GM19395 (cell line): ENCODE data around the gene ABCF2.
A peak's percentile ranks its signal among the peaks of the same experiment; 100 is the strongest.

Experiments
- ATAC-seq: cut with Tn5 transposase; IDR thresholded peaks from one replicate; pipeline ENCODE4 v1.9.1; 2021; ENCODE audit warnings: mild to moderate bottlenecking, moderate library complexity; ENCODE audit not compliant: unreplicated experiment

Gene ABCF2

DNA sequence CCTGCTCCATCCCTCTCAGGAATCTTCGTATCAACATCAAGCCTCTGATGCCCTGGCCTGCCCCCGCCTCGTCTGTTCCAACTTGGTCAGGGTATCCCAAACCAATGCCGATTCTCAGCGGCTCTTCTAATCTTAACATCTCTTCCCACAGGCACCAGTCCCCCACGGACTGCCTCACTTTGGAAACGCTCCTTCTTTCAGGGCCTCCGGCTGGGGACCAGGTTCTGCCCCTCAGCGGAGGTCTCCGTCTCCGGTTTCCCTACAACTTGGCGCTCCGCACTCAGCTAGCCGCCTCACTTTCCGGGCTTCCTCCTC is 488 bp downstream of the ABCF2 start:
- peak; percentile 8 for ATAC-seq

DNA sequence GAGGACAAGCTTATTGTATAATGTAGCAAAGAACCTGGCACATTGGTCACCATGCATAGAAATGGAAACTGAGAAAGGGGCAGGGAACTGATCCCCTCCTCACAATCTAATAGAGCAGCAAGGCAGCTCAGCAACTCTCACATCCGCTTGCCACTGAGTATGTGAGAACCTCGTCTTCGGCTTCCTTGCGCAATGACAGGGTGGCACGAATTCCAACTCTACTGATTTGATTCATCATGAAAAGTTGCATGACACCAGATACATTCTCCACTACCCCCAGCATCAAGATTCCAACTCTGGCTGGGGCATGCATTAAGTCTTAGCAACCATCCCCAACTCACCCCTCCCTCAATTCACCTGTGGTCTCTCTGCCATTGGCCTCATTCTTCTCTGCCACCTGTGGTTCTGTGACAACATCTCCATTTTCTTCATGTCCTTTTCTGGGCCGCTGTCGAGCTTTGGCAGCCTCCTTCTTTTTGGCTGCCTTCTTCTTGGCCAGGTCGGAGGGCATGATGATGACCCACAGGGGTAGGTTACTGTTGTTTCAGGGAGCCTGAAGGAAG is 976 bp downstream of the ABCF2 start:
- ATAC-seq = no peak

DNA sequence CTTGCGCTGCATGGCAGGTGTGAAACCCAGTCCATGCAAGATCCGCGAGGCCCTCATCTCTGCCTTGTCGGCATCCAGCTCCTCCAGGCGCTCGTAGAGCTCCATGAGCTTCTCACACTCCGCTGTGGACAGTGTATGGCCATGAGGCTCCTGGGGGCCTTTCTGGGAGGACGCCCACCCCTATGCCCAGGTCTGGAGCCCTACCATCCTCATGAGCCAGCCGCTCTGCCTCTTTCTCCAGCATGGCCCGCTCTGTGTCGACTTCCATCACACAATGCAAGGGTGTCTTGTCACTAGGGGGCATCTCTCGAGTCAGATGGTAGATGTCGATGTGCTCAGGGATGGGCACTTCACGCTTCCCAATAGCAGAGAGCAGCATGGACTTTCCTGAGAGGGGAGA is 3.3 kb downstream of the ABCF2 start:
- ATAC-seq = no peak

DNA sequence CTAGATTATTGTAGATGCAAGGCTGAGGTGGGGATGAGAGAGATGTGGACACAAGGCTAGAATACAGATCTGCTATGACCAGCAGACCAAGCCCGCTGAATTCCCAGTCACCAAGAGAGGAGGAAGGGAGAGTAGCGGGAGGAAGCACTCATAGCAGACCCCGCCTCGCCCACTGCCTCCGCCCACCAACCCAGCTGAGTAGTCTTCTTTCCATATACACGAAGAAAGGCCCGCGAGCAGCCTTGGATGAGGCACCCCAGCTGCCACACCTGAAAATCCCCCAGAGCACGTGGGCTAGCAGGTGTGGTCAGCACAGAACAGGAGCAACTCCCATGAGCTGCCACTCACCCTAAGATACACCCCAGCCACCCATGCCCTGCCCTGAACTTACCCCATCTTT is 8.8 kb downstream of the ABCF2 start:
- ATAC-seq = no peak

DNA sequence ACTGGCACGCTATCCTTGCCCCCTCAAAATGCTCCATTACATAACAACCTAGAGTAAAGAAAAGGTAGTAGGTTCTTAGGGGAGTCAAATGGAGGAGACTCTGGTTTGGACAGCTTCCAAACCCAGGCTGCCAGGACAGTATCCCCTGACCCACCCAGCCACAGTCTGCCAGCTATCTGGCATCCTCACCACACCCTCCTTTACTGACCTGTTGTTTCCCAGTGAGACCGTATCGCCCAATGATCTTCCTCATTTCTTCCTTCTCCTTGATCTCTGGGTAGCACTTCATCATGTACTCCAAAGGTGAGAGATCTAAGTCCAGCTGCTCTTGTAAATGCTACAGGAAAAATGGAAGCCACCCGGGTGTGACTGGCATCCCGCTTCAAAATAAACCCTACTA is 11.6 kb downstream of the ABCF2 start:
- no peak for ATAC-seq

DNA sequence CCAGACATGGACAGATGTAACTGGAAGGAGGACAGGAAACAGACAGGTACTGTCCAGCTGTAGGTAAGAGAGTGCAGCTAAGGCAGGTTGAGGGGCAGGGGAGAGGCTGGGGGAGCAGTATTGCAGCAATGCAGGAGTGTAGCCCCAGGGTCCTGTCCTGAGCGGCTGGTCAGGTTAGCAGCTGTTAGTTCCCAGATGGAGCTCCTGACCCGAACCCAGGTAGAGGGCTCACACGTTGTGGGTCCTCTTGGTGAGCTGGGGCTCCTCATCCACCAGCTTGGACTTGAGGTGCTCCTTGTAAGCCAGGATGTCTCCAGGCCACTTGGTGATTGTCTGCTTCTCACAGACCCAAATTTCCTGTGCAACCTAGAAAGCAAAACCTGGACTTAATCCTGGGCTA is 13.2 kb downstream of the ABCF2 start:
- ATAC-seq = no peak

DNA sequence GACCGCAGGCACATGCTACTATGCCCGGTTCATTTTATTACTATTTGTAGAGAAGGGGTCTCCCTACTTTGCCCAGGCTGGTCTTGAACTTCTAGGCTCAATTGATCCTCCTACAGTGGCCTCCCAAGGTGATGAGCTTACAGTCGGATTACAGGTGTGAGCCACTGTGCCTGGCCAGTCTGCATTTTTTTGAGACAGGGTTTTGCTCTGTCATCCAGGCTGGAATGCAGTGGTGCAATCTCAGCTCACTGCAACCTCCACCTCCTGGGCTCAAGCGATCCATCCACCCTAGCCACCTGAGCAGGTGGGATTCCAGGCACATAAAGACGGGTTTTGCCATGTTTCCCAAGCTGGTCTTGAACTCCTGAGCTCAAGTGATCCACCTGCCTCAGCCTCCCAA is 14.4 kb downstream of the ABCF2 start:
- no peak for ATAC-seq

DNA sequence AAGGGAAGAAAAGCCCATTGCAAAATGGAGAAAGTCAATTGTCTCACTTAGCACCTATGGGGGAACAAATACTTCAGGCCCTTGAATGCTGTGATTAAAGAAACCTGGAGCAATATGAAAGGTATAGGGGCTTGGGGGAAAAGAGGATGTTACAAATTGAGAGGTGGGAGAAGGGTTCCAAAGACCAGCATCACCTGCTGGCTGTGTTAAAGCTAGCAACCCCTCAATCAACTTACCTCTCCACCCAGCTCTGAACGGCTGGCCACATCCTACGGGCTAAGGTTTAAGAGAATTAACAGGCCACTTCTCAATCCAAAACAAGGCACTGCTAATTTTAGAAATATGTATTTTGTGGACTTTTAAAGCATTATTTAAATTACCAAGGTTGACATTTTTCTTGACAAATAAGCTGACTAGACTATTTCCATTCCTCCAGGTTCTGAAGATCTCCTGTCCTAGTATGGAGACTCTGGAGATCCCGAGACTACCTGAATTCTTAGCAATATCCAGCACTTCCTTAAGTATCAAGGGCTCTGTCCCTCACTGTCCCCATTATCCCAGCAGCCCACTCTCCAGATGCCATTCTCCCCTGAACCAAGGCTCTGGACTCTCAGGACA is 15.7 kb downstream of the ABCF2 start:
- no peak for ATAC-seq

DNA sequence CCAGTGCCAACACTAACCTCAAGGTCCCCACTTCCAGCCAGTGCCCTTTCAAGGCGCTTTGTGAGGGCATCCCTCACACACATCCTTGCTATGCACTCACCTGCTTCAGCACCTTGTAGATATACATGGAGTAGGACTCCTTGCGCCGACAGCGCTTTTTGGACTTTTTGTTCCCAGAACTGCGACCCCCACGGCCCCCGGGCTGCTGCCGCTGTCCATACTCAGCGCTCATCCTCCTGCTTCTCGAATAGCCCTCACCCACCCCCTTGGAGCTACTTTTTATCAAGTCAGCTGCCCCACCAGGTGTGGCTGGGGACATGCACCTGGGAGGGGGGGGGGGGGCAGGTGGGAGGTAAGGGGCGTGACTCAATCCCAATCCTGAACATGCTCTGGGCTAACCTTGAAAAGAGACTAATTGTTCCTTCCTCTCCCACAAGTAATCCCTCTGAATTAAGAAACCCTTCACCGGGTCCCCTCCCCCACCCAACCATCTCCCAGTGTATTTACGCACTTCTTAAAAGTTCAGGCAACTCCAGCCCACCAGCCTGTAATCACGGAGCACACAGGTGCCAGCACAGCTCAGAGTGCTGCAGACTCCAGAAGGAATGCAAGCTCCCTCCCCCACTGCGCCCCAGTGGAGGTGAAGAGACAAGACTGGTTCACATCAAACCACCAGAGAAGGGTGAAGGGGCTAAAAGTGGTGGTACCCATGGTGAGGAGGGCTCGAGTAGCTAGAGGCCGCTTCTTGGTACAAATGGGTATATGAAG is 16.7 kb downstream of the ABCF2 start, which contains the start of gene H2BK1:
Gene H2BK1, minus strand, starts transcription at position 402 of the 768 bp plus-strand sequence. Its CDS starts 170 bp downstream, at position 232.
- no peak for ATAC-seq

DNA sequence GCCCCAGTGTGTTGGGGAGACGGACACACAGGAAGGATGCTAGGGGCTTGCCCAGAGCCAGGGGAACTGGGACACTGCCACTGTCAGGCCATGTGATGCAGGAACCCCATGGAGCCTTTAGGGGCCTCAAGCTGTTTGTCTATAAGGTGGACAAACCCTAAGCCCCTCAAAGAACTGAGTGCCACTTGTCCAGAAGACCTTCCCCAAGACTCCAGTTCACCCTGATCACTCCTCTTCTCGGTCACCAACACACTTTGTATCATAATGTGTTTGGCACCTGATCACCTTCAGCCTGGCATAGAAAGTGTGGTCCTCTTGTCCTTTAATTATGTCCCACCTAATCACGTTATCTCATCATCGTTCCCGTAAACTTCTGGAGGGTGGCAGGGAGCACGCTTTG is 17.4 kb downstream of the ABCF2 start:
- ATAC-seq = no peak

DNA sequence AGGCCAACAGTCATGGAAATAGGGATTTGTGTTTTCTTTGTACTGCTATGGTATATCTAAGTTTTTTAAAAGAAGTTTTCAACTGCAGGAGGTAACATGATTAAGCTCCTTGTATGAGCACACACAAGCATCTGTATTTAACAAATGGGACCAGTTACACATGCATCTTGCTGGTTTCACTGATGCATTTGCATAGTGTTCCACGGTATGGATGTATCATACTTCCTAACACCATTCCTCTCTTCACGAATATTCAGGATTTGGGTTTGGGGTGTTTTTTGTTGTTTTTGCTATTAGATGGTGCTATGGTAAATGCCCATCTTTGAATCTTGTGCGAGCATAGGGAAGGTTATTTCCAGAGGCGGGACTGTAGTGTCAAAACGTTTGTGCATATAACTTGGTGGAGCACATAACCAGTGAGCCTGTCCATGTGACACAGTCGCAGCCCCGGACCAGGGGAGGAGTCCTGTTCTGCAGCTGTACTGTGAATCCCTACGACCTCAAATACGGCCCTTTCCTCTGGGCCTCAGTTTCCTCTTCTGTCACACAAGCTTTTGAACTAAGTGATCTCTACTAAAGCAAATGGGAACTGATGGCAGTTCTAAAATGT is 18.6 kb downstream of the ABCF2 start:
- ATAC-seq = no peak

DNA sequence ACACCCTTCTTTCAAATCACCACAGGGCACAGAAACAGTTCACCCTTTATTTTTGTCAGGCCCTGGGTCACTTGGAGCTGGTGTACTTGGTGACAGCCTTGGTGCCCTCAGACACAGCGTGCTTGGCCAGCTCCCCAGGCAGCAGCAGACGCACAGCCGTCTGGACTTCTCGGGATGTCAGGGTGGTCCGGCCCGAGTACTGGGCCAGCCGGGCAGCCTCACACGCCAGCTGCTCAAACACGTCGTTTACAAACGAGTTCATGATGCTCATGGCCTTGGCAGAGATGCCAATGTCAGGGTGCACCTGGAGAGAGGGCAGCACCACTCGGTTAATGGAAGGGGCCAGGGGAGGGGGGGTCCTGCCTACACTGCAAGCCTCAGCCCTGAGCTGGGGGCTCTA is 19.2 kb downstream of the ABCF2 start:
- no peak for ATAC-seq

DNA sequence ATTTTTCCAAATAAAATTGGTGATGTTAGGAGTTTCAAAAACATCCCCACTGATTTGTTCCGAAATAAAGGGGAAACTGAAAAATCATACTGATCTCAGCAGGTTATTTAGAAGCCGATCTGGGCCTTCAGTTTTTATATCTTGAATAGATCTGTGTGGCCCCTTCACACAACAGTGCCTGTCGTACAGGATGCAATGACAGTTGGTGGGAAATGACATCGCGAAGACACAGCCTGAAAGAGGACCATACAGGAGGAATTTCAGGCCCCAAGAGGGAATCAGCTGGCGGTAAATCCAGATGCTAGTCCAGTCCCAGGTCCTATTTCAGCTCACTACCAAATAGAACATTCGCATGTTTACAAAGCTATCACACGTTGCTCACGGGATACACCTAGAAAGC is 19.7 kb downstream of the ABCF2 start:
- no peak for ATAC-seq

DNA sequence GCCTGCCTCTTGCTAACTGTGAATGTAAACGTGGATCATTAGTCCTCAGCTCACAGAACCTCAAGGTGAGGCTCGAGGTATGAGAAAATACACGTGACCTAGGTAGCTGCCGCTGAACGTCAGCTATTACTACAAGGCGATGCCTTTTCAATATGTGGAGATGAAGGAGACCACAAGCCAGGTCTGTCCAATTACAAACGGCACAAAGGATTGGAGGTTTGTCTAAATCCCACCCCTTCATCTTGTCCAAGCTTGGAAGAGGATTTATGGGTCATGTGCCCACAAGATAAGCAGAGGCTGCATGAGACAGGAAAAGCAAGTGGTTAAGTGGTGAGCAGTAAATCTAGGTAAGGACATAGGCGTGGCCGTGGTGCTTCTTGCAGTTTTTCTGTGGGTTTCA is 20.1 kb downstream of the ABCF2 start:
- ATAC-seq = no peak

DNA sequence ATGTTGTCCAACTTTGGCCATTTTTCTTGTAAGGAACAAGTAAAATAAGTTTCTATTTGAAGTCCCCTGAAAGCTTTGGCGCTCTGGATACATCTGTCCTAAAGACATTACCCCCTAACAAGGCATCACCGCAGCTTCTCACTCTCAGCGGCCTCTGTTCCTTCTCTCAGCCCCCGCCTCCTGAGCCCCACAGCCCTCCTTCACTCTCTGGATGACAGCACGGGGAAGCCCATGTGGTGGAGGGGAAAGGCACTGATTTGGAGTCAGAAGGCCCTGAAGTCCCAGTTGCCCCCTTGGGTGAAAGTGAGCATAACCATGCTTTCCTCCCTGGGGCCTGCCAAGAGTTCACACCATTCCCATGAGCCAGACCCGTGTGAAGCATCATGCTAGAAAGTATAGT is 21.3 kb downstream of the ABCF2 start:
- ATAC-seq = no peak

DNA sequence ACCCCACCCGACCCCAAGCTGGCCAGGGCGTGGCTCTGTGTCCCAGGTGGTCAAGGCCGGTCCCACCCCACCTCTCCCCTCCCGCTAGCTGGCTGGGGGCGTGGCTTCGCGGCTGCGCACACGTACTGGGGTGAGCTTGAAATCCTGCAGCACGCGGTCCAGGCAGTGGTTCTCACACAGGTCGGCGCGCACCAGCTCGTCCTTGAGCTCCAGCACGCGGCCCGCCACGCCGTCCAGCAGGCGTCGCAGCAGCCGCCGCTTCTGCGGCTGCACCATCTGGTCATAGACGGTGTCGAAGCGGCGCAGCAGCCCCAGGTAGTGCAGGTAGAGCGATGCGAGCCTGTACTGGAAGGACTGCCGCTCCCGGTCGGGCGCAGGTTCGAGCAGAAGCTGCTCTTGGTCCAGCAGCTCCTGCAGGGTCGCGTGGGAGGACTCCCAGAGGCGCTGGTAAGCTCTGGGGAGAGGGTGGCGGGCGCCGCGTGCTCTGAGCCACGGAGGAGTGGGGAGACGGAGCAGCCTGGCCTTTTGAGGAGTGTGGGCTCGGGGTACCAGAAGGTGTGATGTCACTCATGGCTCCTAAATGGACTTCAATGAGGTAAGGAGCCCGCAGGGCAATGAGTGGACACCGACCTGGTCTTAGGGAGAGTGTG is 22.5 kb downstream of the ABCF2 start:
- no peak for ATAC-seq

DNA sequence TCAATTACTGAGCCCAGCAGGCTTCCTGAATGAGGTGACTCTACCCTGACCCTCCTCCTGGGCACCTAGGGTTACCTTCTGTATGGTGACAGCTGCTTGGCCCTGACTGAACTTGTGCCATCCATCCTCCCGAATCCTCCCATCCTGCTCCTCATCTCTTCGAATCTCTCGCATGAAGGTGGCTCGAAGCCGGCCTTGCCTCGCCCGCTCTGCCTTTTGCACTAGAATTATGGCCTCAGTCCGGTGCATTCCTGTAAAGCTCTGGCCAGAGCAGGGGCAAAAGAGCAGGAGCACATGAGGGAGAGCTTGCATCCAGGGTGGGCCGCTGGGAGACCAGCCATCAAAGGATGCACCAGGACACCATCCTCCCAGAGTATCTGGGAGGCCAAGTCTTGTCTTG is 24.2 kb downstream of the ABCF2 start:
- no peak for ATAC-seq

DNA sequence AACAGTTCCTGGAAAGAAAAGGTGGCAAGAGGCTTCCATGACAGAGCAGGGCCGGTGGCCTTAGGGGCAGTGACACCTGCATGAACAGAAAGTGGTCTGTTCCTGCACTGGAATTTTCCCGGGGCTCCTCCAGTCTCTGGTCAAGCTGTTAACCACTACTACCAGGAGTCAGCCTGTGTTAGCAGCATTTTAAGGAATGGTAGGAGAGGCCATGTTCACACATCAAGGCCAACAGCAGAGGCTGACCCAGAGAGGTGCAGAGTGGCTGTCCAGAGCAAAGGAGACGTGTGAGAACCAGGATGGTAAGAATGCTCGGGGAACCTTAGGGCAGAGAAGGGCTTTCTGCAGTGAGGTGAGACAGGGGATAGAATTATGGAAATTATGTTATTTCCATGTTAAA is 25.3 kb downstream of the ABCF2 start:
- ATAC-seq = no peak

DNA sequence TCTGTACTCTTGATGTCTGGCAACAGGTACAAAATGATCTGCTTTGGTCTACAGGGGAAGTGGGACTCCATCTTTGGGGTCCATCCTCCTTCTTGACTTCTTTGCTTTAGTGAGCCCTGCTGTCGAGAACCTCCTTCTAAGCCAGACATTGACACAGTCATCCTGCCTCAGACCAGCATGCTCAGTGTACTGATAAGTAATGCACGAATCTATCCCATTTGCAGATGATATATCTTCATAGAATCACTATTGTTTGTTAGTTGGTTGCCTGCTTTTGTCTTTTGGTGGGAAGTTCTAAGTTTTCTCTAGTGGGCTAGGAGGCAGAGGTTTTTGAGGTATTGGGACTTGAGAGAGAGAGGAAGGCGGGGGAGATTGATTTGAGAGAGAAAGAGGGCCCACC is 25.7 kb downstream of the ABCF2 start:
- ATAC-seq = no peak

DNA sequence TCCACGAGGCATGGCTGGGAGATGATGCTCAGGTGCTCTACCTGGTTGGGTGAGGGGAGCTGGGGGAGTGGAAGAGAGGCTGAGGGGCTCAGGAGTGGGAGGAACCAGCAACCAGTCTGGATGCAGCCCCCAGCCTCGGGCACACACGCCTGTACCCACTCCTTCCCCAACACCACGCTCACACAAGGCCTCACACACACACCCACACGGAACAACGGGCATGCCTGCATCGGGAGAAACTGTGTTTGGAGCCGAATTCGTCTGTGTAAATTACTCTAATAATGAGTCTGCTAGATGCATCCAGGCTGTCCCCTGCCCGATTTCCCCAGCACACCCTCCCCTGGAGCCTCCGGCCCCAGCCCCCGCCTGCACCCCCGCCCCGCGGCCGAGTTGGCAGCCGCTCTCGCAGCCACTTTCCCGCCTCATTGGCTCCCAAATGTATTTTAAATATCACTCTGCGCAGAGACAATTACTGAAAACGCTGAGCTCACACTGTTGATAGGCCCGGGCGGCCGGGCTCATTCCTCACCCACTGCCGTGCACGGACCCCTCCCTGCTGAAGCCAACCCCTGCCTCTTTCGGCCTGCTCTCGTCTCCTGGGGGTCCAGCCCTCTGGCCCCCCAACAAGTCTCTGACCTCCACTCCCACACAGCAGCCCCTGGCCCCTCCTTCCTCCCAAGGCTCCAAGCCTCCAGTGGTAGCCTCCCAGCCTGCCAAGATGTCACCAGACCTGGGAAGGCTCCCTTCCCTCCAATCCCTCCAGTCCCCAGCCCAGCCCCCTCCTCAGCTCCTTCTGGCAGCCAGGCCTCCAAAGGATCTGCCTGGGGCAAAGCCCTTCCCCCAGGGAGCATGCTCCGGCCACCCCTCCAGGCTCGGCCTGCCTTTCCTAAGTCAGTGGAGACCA is 27.8 kb downstream of the ABCF2 start:
- no peak for ATAC-seq

DNA sequence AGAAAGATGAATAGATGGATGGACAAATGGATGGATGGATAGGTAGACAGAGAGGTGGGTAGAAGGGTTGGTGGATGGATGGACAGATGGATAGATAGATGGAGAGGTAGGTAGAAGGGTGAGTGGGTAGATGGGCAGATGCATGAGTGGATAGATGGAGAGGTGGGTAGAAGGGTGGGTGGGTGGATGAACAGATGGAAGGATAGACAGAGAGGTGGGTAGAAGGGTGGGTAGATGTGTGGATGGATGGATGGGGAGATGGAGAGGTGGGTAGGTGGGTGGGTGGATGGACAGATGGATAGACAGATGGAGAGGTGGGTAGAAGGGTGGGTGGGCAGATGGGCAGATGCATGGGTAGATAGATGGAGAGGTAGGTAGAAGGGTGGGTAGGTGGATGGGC is 29.1 kb downstream of the ABCF2 start:
- ATAC-seq = no peak
